Measurements from ENCODE around the gene RYR2. TPM values are rescaled to one million over a fixed set of nuclear protein-coding genes. Genes with fewer than 3 reads are reported as not detected.

RYR2 gene
- total RNA-seq, 2 donors from 2014 or later: 0.05 to 0.39 TPM

- Mint-ChIP-seq H3K36me3 (ENCODE audit: low read depth) (no peaks in the 10 kb centered on the region), H3K27me3 (peaks cover 6% of the 10 kb centered on the region), H3K27ac (no peak overlapping the region), H3K4me3 (no peak overlapping the region), H3K4me1 (no peaks in the 10 kb centered on the region)
- no peaks in the 10 kb centered on the region for H3K9me3 ChIP-seq (ENCODE audit: control insufficient read depth, low read length, poor library complexity, severe bottlenecking)
- ATAC-seq: no peak
- no peak for DNase-seq
Measured at GRCh38 chr1:237542525-237543418, 500.8 kb downstream of the RYR2 start.

GRCh38 chr1:237553078-237553477, 511.1 kb downstream of the RYR2 start:
- DNase-seq: no peak
- no peaks in the 10 kb centered on the region for H3K36me3 Mint-ChIP-seq (ENCODE audit: low read depth)
- H3K4me1 Mint-ChIP-seq: no peaks in the 10 kb centered on the region
- H3K27ac Mint-ChIP-seq: no peak overlapping the region
- no peak overlapping the region for H3K4me3 Mint-ChIP-seq
- no peaks in the 10 kb centered on the region for H3K9me3 ChIP-seq (ENCODE audit: control insufficient read depth, low read length, poor library complexity, severe bottlenecking)
- H3K27me3 Mint-ChIP-seq: peaks cover 13% of the 10 kb centered on the region
- ATAC-seq: no peak

- H3K27me3 Mint-ChIP-seq: peaks cover 22% of the 10 kb centered on the region
- H3K9me3 ChIP-seq (ENCODE audit: control insufficient read depth, low read length, poor library complexity, severe bottlenecking): no peaks in the 10 kb centered on the region
- no peak overlapping the region for H3K27ac Mint-ChIP-seq
- H3K4me3 Mint-ChIP-seq: no peak overlapping the region
- ATAC-seq (no peak), DNase-seq (no peak)
- H3K4me1 Mint-ChIP-seq: no peaks in the 10 kb centered on the region
- peaks cover 2% of the 10 kb centered on the region for H3K36me3 Mint-ChIP-seq (ENCODE audit: low read depth)
Measured at GRCh38 chr1:237556911-237557310, 514.9 kb downstream of the RYR2 start.

- Mint-ChIP-seq H3K27ac (no peak overlapping the region), H3K4me1 (peaks cover 8% of the 10 kb centered on the region), H3K36me3 (ENCODE audit: low read depth) (peaks cover 2% of the 10 kb centered on the region), H3K27me3 (peaks cover 36% of the 10 kb centered on the region), H3K4me3 (no peak overlapping the region)
- no peaks in the 10 kb centered on the region for H3K9me3 ChIP-seq (ENCODE audit: control insufficient read depth, low read length, poor library complexity, severe bottlenecking)
- ATAC-seq (peak; percentile 55), DNase-seq (no peak)
Measured at GRCh38 chr1:237562242-237562823, 520.3 kb downstream of the RYR2 start.

- no peaks in the 10 kb centered on the region for H3K9me3 ChIP-seq (ENCODE audit: control insufficient read depth, low read length, poor library complexity, severe bottlenecking)
- H3K4me1 Mint-ChIP-seq: peaks cover 8% of the 10 kb centered on the region
- ATAC-seq: no peak
- no peak overlapping the region for H3K4me3 Mint-ChIP-seq
- no peak overlapping the region for H3K27ac Mint-ChIP-seq
- DNase-seq: no peak
- H3K27me3 Mint-ChIP-seq: peaks cover 29% of the 10 kb centered on the region
- H3K36me3 Mint-ChIP-seq (ENCODE audit: low read depth): peaks cover 2% of the 10 kb centered on the region
Measured at GRCh38 chr1:237565236-237565635, 523.3 kb downstream of the RYR2 start.

GRCh38 chr1:237566581-237566980, 524.6 kb downstream of the RYR2 start:
- no peak overlapping the region for H3K27ac Mint-ChIP-seq

GRCh38 chr1:237568955-237569354, 527.0 kb downstream of the RYR2 start:
- ATAC-seq: no peak
- Mint-ChIP-seq H3K27ac (no peak overlapping the region), H3K27me3 (peaks cover 18% of the 10 kb centered on the region), H3K36me3 (ENCODE audit: low read depth) (no peaks in the 10 kb centered on the region), H3K4me3 (no peak overlapping the region), H3K4me1 (peaks cover 8% of the 10 kb centered on the region)
- no peaks in the 10 kb centered on the region for H3K9me3 ChIP-seq (ENCODE audit: control insufficient read depth, low read length, poor library complexity, severe bottlenecking)
- DNase-seq: no peak

More at GRCh38 chr1:237566581-237566980, 524.6 kb downstream of the RYR2 start:
- ATAC-seq (no peak), DNase-seq (no peak)
- peaks cover 8% of the 10 kb centered on the region for H3K4me1 Mint-ChIP-seq
- H3K27me3 Mint-ChIP-seq: peaks cover 15% of the 10 kb centered on the region
- no peaks in the 10 kb centered on the region for H3K9me3 ChIP-seq (ENCODE audit: control insufficient read depth, low read length, poor library complexity, severe bottlenecking)
- no peaks in the 10 kb centered on the region for H3K36me3 Mint-ChIP-seq (ENCODE audit: low read depth)
- no peak overlapping the region for H3K4me3 Mint-ChIP-seq

- Mint-ChIP-seq H3K36me3 (ENCODE audit: low read depth) (no peaks in the 10 kb centered on the region), H3K27ac (no peak overlapping the region), H3K27me3 (peaks cover 16% of the 10 kb centered on the region), H3K4me1 (peaks cover 6% of the 10 kb centered on the region), H3K4me3 (no peak overlapping the region)
- ATAC-seq: no peak
- H3K9me3 ChIP-seq (ENCODE audit: control insufficient read depth, low read length, poor library complexity, severe bottlenecking): no peaks in the 10 kb centered on the region
- no peak for DNase-seq
Measured at GRCh38 chr1:237570530-237570929, 528.5 kb downstream of the RYR2 start.

- Mint-ChIP-seq H3K27me3 (peaks cover 4% of the 10 kb centered on the region), H3K4me3 (no peak overlapping the region), H3K36me3 (ENCODE audit: low read depth) (no peaks in the 10 kb centered on the region), H3K27ac (no peak overlapping the region), H3K4me1 (no peaks in the 10 kb centered on the region)
- no peaks in the 10 kb centered on the region for H3K9me3 ChIP-seq (ENCODE audit: control insufficient read depth, low read length, poor library complexity, severe bottlenecking)
- ATAC-seq (no peak), DNase-seq (no peak)
Measured at GRCh38 chr1:237574536-237574935, 532.6 kb downstream of the RYR2 start.

- H3K27me3 Mint-ChIP-seq: no peaks in the 10 kb centered on the region
- no peaks in the 10 kb centered on the region for H3K9me3 ChIP-seq (ENCODE audit: control insufficient read depth, low read length, poor library complexity, severe bottlenecking)
- no peak overlapping the region for H3K27ac Mint-ChIP-seq
- H3K4me1 Mint-ChIP-seq: no peaks in the 10 kb centered on the region
- no peak overlapping the region for H3K4me3 Mint-ChIP-seq
- DNase-seq (no peak), ATAC-seq (no peak)
- H3K36me3 Mint-ChIP-seq (ENCODE audit: low read depth): no peaks in the 10 kb centered on the region
Measured at GRCh38 chr1:237578540-237578939, 536.6 kb downstream of the RYR2 start.

- H3K9me3 ChIP-seq (ENCODE audit: control insufficient read depth, low read length, poor library complexity, severe bottlenecking): no peaks in the 10 kb centered on the region
- Mint-ChIP-seq H3K4me3 (no peak overlapping the region), H3K27me3 (no peaks in the 10 kb centered on the region), H3K4me1 (no peaks in the 10 kb centered on the region), H3K27ac (no peak overlapping the region), H3K36me3 (ENCODE audit: low read depth) (no peaks in the 10 kb centered on the region)
- no peak for DNase-seq
- ATAC-seq: no peak
Measured at GRCh38 chr1:237580726-237581125, 538.7 kb downstream of the RYR2 start.

GRCh38 chr1:237583270-237583669, 541.3 kb downstream of the RYR2 start:
- H3K9me3 ChIP-seq (ENCODE audit: control insufficient read depth, low read length, poor library complexity, severe bottlenecking): no peaks in the 10 kb centered on the region
- H3K36me3 Mint-ChIP-seq (ENCODE audit: low read depth): no peaks in the 10 kb centered on the region
- no peaks in the 10 kb centered on the region for H3K27me3 Mint-ChIP-seq

GRCh38 chr1:237583756-237584155, 541.8 kb downstream of the RYR2 start:
- H3K27me3 Mint-ChIP-seq: no peaks in the 10 kb centered on the region

More at GRCh38 chr1:237583270-237583669, 541.3 kb downstream of the RYR2 start:
- Mint-ChIP-seq H3K4me3 (no peak overlapping the region), H3K27ac (no peak overlapping the region), H3K4me1 (no peaks in the 10 kb centered on the region)
- ATAC-seq: no peak
- DNase-seq: no peak

More at GRCh38 chr1:237583756-237584155, 541.8 kb downstream of the RYR2 start:
- no peak overlapping the region for H3K4me3 Mint-ChIP-seq
- H3K27ac Mint-ChIP-seq: no peak overlapping the region
- ATAC-seq (no peak), DNase-seq (no peak)
- H3K9me3 ChIP-seq (ENCODE audit: control insufficient read depth, low read length, poor library complexity, severe bottlenecking): no peaks in the 10 kb centered on the region
- no peaks in the 10 kb centered on the region for H3K36me3 Mint-ChIP-seq (ENCODE audit: low read depth)
- no peaks in the 10 kb centered on the region for H3K4me1 Mint-ChIP-seq

All from T-helper 17 cell (primary cell).